Progenitor cell of endocrine pancreas (in vitro differentiated cells): Measurements from ENCODE around the gene GNL1. TPM values are rescaled to one million over a fixed set of nuclear protein-coding genes. Genes with fewer than 3 reads are reported as not detected.

Experiments used
- DNase-seq: peaks from one replicate; pipeline ENCODE4 v3.0.0; 2021; ENCODE audit warnings: low spot score; ENCODE audit not compliant: unreplicated experiment
- H3K27ac Mint-ChIP-seq: 2 replicates; pipeline ENCODE4 v1.8.0; 2021; ENCODE audit warnings: mild to moderate bottlenecking, moderate library complexity, mixed read lengths
- H3K27me3 Mint-ChIP-seq: 2 replicates; pipeline ENCODE4 v1.8.0; 2021; ENCODE audit warnings: mixed read lengths
- H3K36me3 Mint-ChIP-seq: 2 replicates; pipeline ENCODE4 v1.8.0; 2022; ENCODE audit warnings: mixed read lengths; ENCODE audit not compliant: insufficient read depth
- H3K4me1 Mint-ChIP-seq: 2 replicates; pipeline ENCODE4 v1.8.0; 2021; ENCODE audit warnings: low read depth, mixed read lengths
- H3K4me3 Mint-ChIP-seq: 2 replicates; pipeline ENCODE4 v1.8.0; 2021; ENCODE audit warnings: low read depth, mild to moderate bottlenecking, moderate library complexity, mixed read lengths
- H3K9me3 Mint-ChIP-seq: 2 replicates; pipeline ENCODE4 v1.8.0; 2021; ENCODE audit warnings: low read depth, mixed read lengths
- CTCF ChIP-seq: fragments of 200-600 bp; sonication (generic); IDR thresholded peaks from one replicate; pipeline ENCODE4 v1.5.0; 2021; ENCODE audit warnings: antibody characterized with exemption, mild to moderate bottlenecking; ENCODE audit not compliant: unreplicated experiment
- total RNA-seq: library from RNA; stranded (reverse); gene quantifications from 2 replicates; pipeline ENCODE4 v1.2.1, GENCODE V29; 2021

The GNL1 gene
- total RNA-seq, 1 donor from 2014 or later = 75.2 TPM

GRCh38 chr6:30554404-30554803 lies 1.9 kb downstream of the GNL1 start:
- no peak for TF ChIP-seq CTCF
- Mint-ChIP-seq H3K36me3 (peaks cover 22% of the 10 kb centered on the region), H3K27me3 (no peaks in the 10 kb centered on the region), H3K4me1 (peaks cover 20% of the 10 kb centered on the region), H3K9me3 (no peaks in the 10 kb centered on the region), H3K27ac (no peak overlapping the region), H3K4me3 (peak overlapping the region; percentile 96)
- no peak for DNase-seq

- Mint-ChIP-seq H3K4me3 (no peak overlapping the region), H3K36me3 (peaks cover 33% of the 10 kb centered on the region), H3K9me3 (no peaks in the 10 kb centered on the region), H3K27ac (no peak overlapping the region), H3K27me3 (no peaks in the 10 kb centered on the region), H3K4me1 (no peaks in the 10 kb centered on the region)
- no peak for TF ChIP-seq CTCF
- no peak for DNase-seq
These were observed 7.9 kb downstream of the GNL1 start for GRCh38 chr6:30548375-30548774.

GRCh38 chr6:30547454-30547853 lies 8.8 kb downstream of the GNL1 start:
- no peak overlapping the region for H3K27ac Mint-ChIP-seq
- no peaks in the 10 kb centered on the region for H3K9me3 Mint-ChIP-seq
- H3K4me1 Mint-ChIP-seq = no peaks in the 10 kb centered on the region
- no peak overlapping the region for H3K4me3 Mint-ChIP-seq
- TF ChIP-seq CTCF = no peak
- no peak for DNase-seq
- H3K36me3 Mint-ChIP-seq = peaks cover 27% of the 10 kb centered on the region
- H3K27me3 Mint-ChIP-seq = peaks cover 8% of the 10 kb centered on the region

- TF ChIP-seq CTCF = peak; percentile 71
These were observed 11.5 kb downstream of the GNL1 start for GRCh38 chr6:30544666-30545272.

GRCh38 chr6:30543821-30544220 lies 12.5 kb downstream of the GNL1 start:
- TF ChIP-seq CTCF = no peak
- Mint-ChIP-seq H3K4me1 (peaks cover 3% of the 10 kb centered on the region), H3K4me3 (no peak overlapping the region), H3K27ac (no peak overlapping the region), H3K27me3 (peaks cover 16% of the 10 kb centered on the region), H3K36me3 (peaks cover 10% of the 10 kb centered on the region), H3K9me3 (no peaks in the 10 kb centered on the region)
- DNase-seq = no peak

More at GRCh38 chr6:30544666-30545272, 11.5 kb downstream of the GNL1 start:
- H3K27ac Mint-ChIP-seq = no peak overlapping the region
- H3K4me3 Mint-ChIP-seq = no peak overlapping the region
- H3K4me1 Mint-ChIP-seq = peaks cover 3% of the 10 kb centered on the region
- H3K9me3 Mint-ChIP-seq = no peaks in the 10 kb centered on the region
- peaks cover 16% of the 10 kb centered on the region for H3K27me3 Mint-ChIP-seq
- DNase-seq = no peak
- peaks cover 15% of the 10 kb centered on the region for H3K36me3 Mint-ChIP-seq
